ENCODE data around the gene PPP1R15A. TPM values are rescaled to one million over a fixed set of nuclear protein-coding genes. Genes with fewer than 3 reads are reported as not detected.
"Not testable (repeated sequence)": the region's sequence is repeated elsewhere in the genome, so short reads cannot be mapped to it uniquely, and the experiment has no call there.

The PPP1R15A gene
- polyA plus RNA-seq (ENCODE audit: insufficient read length in 4 of 4) = 10 to 100 TPM; 35.7 to 41.1 (median 36.2) TPM

DNA sequence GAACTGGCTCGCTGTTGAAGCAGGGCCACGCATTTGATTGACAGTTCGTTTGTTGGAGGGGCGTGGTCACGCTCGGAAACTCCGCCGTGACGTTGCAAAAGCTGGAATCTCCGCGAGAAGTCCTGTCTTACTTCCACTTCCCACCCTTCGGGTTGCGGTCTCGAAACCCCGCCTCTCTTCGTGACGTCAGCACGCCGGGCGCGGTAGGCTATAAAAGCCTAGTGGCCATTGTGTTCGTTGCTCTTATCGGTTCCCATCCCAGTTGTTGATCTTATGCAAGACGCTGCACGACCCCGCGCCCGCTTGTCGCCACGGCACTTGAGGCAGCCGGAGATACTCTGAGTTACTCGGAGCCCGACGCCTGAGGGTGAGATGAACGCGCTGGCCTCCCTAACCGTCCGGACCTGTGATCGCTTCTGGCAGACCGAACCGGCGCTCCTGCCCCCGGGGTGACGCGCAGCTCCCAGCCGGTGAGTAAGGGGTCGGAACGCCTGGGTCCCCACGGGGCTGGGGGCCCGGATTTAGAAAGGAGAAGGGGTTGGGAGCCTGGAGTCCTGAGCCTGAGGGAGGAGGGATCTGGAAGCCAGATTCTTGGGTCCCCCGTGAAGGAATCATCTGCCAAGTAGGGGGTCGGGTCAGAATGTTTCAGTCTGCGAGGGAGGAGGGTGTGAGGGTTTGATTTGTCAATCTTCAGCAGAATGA, at the start of gene PPP1R15A:
Gene PPP1R15A (plus strand): TSS at position 240 of the 702 bp plus-strand sequence. CDS start 813 bp downstream, outside the sequence.
- peak; percentile 97 to 100 (median 97) for DNase-seq (ENCODE audit: low read depth in 4 of 4, low spot score in 3 of 4)

- no peak for DNase-seq (ENCODE audit: low read depth in 4 of 4, low spot score in 3 of 4)
Observed at GRCh38 chr19:48822514-48822913, 49.7 kb upstream of the PPP1R15A start.

GRCh38 chr19:48826606-48827020, 45.6 kb upstream of the PPP1R15A start:
- no peak for DNase-seq (ENCODE audit: low read depth in 4 of 4, low spot score in 3 of 4)

- no peak for DNase-seq (ENCODE audit: low read depth in 4 of 4, low spot score in 3 of 4)
Observed at GRCh38 chr19:48830088-48830487, 42.1 kb upstream of the PPP1R15A start.

- no peak for DNase-seq (ENCODE audit: low read depth in 4 of 4, low spot score in 3 of 4)
Observed at GRCh38 chr19:48830965-48831364, 41.3 kb upstream of the PPP1R15A start.

DNA sequence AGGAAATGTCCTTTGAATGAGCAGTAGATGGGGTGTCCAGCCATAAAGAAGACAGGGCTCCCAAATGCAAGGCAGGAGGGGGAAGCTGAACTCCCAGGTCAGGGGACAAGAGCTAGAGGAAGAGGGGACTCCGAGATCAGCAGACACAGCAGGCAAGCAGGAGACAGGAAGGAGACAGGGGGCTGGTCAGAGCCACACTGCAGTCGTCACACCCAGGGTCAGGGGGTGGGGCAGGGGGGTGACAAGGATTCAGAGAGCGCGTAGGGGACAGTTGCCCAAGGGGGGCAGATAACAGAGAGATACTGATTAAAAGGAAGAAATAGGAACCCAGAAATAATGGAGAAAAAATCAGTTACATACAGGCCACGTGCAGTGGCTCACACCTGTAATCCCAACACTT, 39.2 kb upstream of the PPP1R15A start:
- DNase-seq (ENCODE audit: low read depth in 4 of 4, low spot score in 3 of 4) = no peak

- DNase-seq (ENCODE audit: low read depth in 4 of 4, low spot score in 3 of 4) = no peak
Observed at GRCh38 chr19:48833977-48834376, 38.2 kb upstream of the PPP1R15A start.

DNA sequence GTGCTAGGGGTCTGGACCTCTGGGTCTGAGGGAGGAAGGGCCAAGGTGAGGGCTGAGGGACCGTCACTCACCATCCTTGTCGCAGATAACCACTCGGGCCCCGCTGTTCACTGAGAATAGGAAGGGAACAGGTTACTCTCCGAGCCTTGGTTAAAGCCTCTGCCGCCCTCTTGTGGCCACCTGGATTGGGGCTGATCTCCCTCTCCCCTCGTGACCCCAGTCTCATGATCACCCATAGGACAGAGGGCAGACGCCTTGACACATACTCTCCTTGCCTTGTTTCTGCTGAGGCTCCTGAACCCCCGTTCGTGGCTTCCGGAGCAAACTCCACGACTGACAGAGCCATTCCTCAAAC, 36.5 kb upstream of the PPP1R15A start:
- DNase-seq (ENCODE audit: low read depth in 4 of 4, low spot score in 3 of 4) = peak; percentile 77 to 83 (median 82)

GRCh38 chr19:48836089-48837017, 35.9 kb upstream of the PPP1R15A start, which contains the start of gene HSD17B14:
TSS of gene HSD17B14 (minus strand) at chr19:48836491. CDS start at chr19:48836411, 80 bp downstream.
- peak in 3 of 4 donors; percentile 41 to 63 (median 58) for DNase-seq (ENCODE audit: low read depth in 4 of 4, low spot score in 3 of 4)

- DNase-seq (ENCODE audit: low read depth in 4 of 4, low spot score in 3 of 4) = peak in 3 of 4 donors; percentile 49 to 75 (median 71)
Observed at GRCh38 chr19:48837051-48837524, 35.1 kb upstream of the PPP1R15A start.

DNA sequence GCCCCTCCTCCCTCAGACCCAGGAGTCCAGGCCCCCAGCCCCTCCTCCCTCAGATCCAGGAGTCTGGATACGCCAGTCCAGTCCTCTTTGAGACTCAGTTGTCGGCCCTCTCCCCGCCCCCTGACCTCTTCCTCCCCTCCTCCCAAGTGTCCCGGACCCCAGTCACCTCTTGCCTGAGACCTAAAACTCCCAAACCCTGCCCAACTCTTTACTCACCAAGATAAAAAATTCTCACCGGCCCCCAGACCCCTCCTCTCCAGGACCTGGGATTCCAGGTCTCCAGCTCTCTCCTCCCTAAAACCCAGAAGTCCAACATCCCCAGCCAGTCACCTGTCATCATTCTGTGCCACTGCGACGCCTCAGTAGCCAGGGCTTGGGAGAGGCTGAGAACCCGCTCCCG, 34.5 kb upstream of the PPP1R15A start:
- DNase-seq (ENCODE audit: low read depth in 4 of 4, low spot score in 3 of 4) = no peak

DNA sequence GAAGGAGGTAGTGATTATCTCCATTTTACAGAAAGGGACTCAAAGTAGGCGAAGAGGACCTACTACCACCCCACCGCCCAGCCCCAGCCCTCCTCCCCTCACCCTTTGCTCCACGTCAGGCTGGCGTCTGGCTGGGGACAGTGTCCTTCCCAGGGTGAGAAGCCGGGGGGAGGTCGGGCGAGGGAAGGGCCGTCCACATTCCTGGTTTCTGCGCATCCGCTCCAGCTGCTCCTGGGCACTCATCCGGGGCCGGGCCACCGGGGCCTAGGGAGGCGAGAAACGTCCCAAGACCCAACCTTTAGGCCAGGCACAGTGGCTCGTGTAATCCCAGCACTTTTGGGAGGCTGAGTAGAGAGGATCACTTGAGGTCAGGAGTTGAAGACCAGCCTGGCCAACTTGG, 31.2 kb upstream of the PPP1R15A start:
- no peak for DNase-seq (ENCODE audit: low read depth in 4 of 4, low spot score in 3 of 4)

DNA sequence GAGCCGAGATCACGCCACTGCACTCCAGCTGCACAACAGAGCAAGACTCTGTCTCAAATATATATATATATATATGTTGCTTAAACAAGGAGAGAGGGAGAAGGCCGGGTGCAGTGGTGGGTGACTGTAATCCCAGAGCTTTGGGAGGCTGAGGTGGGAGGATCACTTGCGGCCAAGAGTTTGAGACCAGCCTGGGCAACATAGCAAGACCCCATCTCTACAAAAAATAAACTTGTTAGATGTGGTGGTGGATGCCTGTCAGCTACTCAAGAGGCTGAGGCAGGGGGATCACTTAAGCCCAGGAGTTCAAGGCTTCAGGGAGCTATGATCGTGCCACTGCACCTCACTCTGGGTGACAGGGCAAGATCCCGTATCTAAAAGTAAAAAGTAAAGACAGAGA, 30.6 kb upstream of the PPP1R15A start:
- DNase-seq (ENCODE audit: low read depth in 4 of 4, low spot score in 3 of 4) = no peak

DNA sequence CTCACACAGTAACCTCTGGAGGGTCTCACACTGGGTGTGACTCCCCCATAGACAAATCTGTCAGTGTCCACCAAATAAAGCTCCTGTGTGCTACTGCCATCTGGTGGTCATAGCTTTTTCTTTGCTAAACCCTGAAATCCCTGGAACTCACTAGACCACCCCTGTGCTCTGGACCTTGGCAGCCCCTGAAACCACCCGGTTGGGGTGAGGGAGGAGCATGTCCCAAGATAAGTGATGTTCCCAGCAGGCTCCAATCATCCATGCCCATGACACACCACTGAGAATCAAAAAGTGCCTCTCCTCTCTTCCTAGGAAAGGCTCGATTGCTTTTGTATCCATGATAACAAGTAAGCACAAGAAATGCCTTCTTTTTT, 29.4 kb upstream of the PPP1R15A start:
- DNase-seq (ENCODE audit: low read depth in 4 of 4, low spot score in 3 of 4) = peak in 3 of 4 donors; percentile 61 to 65 (median 63)

DNA sequence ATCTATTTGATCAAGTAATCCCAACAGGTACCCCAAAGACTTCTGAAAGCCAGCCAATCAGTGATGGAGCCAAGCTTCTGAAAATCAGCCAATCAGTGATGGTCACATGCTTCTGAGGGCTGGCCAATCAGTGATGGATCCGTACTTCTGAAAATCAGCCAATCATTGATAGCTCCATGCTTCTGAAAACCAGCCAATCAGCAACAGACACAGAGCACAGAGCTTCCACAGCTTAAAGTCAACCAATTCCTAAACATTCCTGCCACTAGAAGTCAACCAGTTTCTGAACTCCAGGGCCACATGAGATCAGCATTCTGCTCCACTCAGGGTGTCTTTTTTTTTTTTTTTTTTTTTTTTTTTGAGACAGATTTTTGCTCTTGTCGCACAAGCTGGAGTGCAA, 27.7 kb upstream of the PPP1R15A start:
- no peak for DNase-seq (ENCODE audit: low read depth in 4 of 4, low spot score in 3 of 4)

DNA sequence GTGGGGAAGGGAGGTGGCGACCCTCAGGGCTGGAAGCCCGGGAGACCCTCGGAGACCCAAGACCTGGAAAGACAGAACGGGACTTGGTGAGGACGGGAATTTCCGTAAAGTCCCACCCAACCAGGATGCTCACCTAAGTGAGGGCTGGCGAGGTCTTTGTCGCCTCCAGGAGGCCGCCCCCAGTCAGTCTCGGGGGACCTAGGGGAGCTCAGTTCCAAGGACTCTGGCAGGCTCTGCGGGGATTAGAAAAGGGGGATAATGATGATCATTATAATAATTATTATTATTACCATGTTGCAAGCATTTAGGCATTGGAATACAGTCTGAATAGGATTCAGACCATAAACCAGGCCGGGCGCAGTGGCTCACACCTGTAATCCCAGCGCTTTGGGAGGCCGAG, 26.8 kb upstream of the PPP1R15A start:
- no peak for DNase-seq (ENCODE audit: low read depth in 4 of 4, low spot score in 3 of 4)

DNA sequence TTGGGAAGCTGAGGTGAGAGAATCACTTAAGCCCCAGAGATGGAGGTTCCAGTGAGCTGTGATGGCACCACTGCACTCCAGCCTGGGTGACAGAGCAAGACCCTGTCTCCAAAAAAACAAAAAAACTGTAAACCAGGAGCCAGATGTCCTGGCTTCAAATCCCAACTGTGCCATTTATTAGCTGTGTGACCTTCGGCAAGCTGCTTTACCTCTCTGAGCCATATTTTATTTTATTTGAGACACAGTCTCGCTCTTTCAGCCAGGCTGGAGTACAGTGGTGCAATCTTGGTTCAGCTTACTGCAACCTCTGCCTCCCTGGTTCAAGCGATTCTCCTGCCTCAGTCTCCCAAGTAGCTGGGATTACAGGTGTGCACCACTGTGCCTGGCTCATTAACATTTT, 25.6 kb upstream of the PPP1R15A start:
- DNase-seq (ENCODE audit: low read depth in 4 of 4, low spot score in 3 of 4) = not testable (repeated sequence)

DNA sequence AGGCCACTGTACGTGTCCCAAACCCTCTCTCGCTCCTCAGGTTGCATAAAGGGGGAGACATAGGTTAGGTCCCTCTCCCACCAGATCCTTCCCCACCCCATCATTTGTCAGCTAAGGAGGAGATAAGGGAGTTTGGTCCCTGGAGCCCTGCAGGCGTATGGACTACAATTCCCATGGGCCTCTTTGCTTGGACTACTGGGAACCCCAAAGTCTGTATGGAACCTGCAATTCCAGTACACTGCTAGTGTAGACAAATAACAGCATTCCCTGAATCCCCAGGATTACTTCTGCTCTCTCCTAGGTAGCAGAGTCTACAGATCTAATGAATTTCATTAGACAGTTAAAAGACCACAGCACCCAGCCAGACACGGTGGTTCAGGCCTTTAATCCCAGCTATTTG, 19.9 kb upstream of the PPP1R15A start:
- no peak for DNase-seq (ENCODE audit: low read depth in 4 of 4, low spot score in 3 of 4)

DNA sequence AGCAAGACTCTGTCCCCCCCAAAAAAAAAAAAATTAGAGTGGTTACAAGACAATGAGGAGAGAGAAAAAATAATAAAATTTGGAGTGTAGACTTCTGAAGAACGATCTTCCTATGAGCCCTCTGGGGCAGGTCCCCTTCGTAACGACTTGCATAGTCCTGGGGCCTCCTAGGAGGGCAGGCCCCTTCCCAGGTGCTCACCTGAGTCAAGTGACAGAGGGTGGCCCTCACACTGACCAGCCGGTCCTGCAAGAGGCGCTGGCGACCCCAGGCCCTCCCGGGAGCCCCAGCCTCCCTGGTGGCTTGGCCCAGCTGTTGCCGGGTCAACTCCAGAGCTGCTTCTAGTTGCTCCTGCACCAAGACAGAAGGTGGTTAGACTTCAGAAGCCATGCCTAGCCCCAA, 18.7 kb upstream of the PPP1R15A start:
- DNase-seq (ENCODE audit: low read depth in 4 of 4, low spot score in 3 of 4) = no peak

GRCh38 chr19:48854103-48854502, 18.1 kb upstream of the PPP1R15A start:
- DNase-seq (ENCODE audit: low read depth in 4 of 4, low spot score in 3 of 4) = no peak

DNA sequence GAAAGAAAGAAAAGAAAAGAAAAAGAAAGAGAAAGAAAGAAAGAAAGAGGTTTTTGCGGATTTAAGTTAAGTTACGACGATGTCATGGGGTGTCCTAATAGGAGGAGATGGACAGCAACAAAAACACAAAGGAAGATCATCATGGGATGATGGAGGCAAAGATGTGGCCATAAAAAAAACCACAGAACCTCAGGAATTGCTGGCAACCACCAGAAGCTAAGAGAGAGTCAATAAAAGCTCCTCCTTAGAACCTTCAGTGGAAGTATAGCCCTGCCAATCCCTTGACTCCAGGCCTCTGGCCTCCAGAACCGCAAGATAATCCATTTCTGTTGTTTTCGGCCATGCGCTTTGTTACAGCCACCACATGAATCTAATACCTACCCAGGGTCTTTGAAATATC, 15.3 kb upstream of the PPP1R15A start:
- no peak for DNase-seq (ENCODE audit: low read depth in 4 of 4, low spot score in 3 of 4)
